ENCODE data around the gene PRPSAP2. TPM values are rescaled to one million over a fixed set of nuclear protein-coding genes. Genes with fewer than 3 reads are reported as not detected.
A peak's percentile ranks its signal among the peaks of the same experiment; 100 is the strongest.
"Not testable (repeated sequence)": the region's sequence is repeated elsewhere in the genome, so short reads cannot be mapped to it uniquely, and the experiment has no call there.

PRPSAP2 gene
- total RNA-seq, 1 donor from 2014 or later: 20.2 TPM

GRCh38 chr17:18932360-18933055 is 74.6 kb downstream of the PRPSAP2 start:
- intact Hi-C loops (cut with micrococcal nuclease): no loop called here
- DNase-seq: no peak
- no peak for ATAC-seq

DNA sequence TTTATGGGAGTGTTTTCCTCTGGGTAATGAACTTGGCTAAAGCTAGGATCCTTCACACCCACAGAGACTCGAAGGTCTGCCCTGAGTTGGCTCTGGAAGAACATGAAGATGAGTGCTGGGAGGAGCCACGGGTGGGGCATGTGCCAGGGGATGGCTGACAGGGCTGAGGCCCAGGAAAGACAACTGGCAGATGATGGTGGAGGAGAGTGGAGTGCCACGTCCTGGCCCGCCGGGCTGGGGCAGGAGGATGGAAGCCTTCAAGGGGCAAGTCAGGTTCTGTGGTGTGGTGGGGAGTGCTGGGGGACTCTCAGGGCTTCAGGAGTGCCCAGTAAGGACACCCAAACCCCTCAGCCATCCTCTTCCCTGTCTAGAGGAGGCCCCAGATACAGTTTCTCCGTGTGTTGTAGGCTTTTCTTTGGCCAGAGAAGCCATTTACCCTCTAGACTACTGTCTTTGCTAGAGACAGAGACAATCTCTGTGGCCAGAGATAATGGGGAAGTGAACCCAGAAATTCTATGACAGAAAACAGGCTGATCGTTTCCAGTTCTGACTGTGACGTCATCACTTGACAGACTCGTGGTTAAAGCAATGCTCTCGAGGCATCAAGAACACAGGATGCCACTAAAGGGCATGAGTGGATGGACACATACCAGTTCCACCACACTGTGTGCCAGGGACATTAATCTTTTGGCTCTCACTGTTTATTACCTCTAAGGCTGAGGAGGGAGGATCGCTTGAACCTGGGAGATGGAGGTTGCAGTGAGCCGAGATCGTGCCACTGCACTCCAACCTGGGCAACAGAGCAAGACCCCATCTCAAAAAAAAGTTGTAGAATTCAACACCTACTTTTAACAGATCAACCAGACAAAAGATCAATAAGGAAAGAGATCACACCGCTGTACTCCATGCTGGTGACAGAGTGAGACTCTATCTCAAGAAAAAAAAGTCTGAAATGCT is 75.4 kb downstream of the PRPSAP2 start:
- ATAC-seq: no peak
- no peak for DNase-seq
- intact Hi-C loops (cut with micrococcal nuclease): no loop called here

- intact Hi-C loops (cut with micrococcal nuclease): no loop called here
- DNase-seq (no peak), ATAC-seq (no peak)
Observed at GRCh38 chr17:18937981-18938691, 80.2 kb downstream of the PRPSAP2 start.

GRCh38 chr17:18938692-18939023 is 80.7 kb downstream of the PRPSAP2 start:
- no peak for ATAC-seq
- intact Hi-C loops (cut with micrococcal nuclease): no loop called here
- no peak for DNase-seq

- ATAC-seq: no peak
- intact Hi-C loops (cut with micrococcal nuclease): no loop called here
- no peak for DNase-seq
Observed at GRCh38 chr17:18944646-18945045, 86.7 kb downstream of the PRPSAP2 start.

GRCh38 chr17:18946536-18946935 is 88.6 kb downstream of the PRPSAP2 start:
- DNase-seq (no peak), ATAC-seq (no peak)
- intact Hi-C loops (cut with micrococcal nuclease): no loop called here

- ATAC-seq: no peak
- no peak for DNase-seq
- intact Hi-C loops (cut with micrococcal nuclease): no loop called here
Observed at GRCh38 chr17:18947866-18948265, 89.9 kb downstream of the PRPSAP2 start.

- no peak for DNase-seq
- no peak for ATAC-seq
- intact Hi-C loops (cut with micrococcal nuclease): no loop called here
Observed at GRCh38 chr17:18948476-18949006, 90.6 kb downstream of the PRPSAP2 start.

DNA sequence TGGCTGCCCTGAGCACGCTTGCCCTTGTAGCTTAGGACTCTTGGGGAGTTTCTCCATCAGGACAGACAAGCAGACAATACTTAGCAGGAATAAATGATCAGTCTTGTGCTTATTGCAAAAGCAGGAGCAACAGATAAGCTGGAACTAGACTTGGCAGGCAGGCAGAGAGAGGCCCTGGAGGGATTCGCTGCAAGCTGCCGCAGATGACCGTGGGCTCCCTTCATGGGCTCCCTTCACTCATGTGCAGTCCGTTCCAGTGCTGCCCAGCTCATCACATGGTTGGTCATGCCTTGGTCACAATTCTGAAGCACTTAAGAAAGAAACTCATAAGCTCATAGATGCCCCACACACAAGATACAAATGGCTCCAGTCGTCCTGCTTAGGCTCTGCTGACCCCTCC is 91.6 kb downstream of the PRPSAP2 start:
- DNase-seq (peak; percentile 38), ATAC-seq (peak; percentile 72)
- intact Hi-C loops (cut with micrococcal nuclease): no loop called here

GRCh38 chr17:18950346-18950745 is 92.4 kb downstream of the PRPSAP2 start:
- DNase-seq (no peak), ATAC-seq (no peak)
- intact Hi-C loops (cut with micrococcal nuclease): no loop called here

DNA sequence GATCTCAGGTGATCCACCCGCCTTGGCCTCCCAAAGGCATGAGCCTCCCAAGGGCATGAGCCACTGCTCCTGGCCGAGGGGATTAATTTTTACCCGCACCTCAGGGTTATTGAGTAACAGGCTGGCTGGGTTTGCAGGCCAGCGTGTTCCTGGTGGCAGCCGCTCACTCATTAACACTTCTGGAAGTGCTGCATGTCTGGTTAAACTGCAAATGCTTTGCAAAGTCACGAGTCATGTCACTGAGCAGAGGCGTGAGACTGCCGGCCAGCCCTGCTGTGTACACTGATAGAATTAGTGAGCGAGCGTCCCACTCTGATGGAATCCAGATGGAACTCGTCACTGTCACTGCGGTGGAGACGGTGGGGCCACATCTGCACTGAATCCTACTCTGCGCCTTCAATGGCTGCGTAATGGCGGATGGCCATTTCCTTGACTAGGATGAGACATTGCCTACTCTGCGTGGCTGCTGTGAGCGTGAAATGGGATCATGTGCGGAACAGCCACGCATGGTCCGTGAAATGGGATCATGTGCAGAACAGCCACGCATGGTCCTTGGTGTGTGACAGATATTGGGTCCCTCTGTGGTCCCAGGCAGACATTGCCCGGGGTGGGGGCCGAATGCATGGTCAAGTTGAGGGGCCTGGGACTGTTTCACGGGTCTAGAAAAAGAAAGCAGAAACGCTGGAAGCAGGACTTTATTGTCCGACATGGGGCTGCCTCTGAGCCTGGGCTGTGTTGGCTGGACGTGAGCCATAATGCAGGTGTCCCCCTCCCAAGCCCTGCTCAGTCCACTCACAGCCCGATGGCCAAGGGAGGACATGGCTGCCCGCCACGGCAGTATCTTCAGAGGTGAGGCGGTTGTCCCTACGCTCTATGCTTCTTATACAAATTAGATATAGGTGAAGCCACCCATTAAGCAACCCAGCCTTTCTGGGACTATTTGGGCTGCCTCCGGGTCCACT is 93.3 kb downstream of the PRPSAP2 start:
- DNase-seq (peak; percentile 67), ATAC-seq (peak; percentile 84)
- intact Hi-C loops (cut with micrococcal nuclease): no loop called here

- intact Hi-C loops (cut with micrococcal nuclease): no loop called here
- no peak for ATAC-seq
- DNase-seq: no peak
Observed at GRCh38 chr17:18951941-18952842, 94.3 kb downstream of the PRPSAP2 start, which contains the start of gene SLC5A10. Gene SLC5A10 (plus strand): TSS chr17:18952165. CDS start chr17:18952206, 41 bp downstream.

DNA sequence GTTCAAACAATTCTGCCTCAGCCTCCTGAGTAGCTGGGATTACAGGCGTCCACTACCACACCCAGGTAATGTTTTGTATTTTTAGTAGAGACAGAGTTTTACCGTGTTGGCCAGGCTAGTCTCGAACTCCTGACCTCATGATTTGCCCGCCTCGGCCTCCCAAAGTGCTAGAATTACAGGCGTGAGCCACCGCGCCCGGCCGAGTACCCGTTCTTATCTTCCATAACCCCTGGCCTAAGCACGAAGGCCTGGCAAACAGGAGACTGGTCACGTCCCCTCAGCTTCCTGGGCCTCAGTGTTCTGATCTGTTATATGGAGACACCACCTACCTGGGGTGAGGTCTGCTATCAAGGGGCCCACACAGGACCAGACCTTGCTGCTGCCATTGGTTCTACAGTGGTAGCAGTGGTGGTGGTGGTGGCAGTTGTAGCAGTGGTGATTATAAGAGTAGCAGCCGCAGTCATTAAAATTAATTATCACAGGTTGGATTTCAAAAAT is 95.3 kb downstream of the PRPSAP2 start:
- no peak for DNase-seq
- no peak for ATAC-seq
- intact Hi-C loops (cut with micrococcal nuclease): no loop called here

- DNase-seq (no peak), ATAC-seq (no peak)
- intact Hi-C loops (cut with micrococcal nuclease): no loop called here
Observed at GRCh38 chr17:18954321-18954720, 96.4 kb downstream of the PRPSAP2 start.

GRCh38 chr17:18955009-18955408 is 97.1 kb downstream of the PRPSAP2 start:
- ATAC-seq: no peak

GRCh38 chr17:18956021-18956420 is 98.1 kb downstream of the PRPSAP2 start:
- DNase-seq; intact Hi-C loops (cut with micrococcal nuclease); ATAC-seq: not testable (repeated sequence)

More at GRCh38 chr17:18955009-18955408, 97.1 kb downstream of the PRPSAP2 start:
- no peak for DNase-seq
- intact Hi-C loops (cut with micrococcal nuclease): no loop called here

GRCh38 chr17:18956581-18956980 is 98.7 kb downstream of the PRPSAP2 start:
- DNase-seq (no peak), ATAC-seq (no peak)
- intact Hi-C loops (cut with micrococcal nuclease): no loop called here
